Measurements from ENCODE around the gene DENND10. TPM values are rescaled to one million over a fixed set of nuclear protein-coding genes. Genes with fewer than 3 reads are reported as not detected.
"Not testable (repeated sequence)": the region's sequence is repeated elsewhere in the genome, so short reads cannot be mapped to it uniquely, and the experiment has no call there.

The DENND10 gene
- total RNA-seq, 6 experiments from 2014 or later = 24.0 to 46.4 (median 36.1) TPM

GRCh38 chr10:119136084-119136483 lies 32.2 kb downstream of the DENND10 start:
- Histone ChIP-seq H3K4me1 (peaks cover 0 to 28% (median 7%) of the 10 kb centered on the region in 4 donors), H3K9me3 (no peaks in the 10 kb centered on the region), H3K27me3 (no peaks in the 10 kb centered on the region), H3K4me3 (no peak overlapping the region), H3K36me3 (peaks cover 0 to 6% (median 0%) of the 10 kb centered on the region in 4 donors), H3K27ac (peak overlapping the region; percentile 12 to 84 (median 83))
- DNase-seq (no peak), ATAC-seq (no peak)
- no peak for TF ChIP-seq POLR2A (IDR thresholded peaks at IDR 0.05)
- intact Hi-C loops (cut with DNase I) = no loop called here
- 74% methylated on average over 7 of the region's 7 CpGs for WGBS (ENCODE audit: insufficient coverage, low coverage, low lambda C conversion rate, missing lambda C conversion rate)

DNA sequence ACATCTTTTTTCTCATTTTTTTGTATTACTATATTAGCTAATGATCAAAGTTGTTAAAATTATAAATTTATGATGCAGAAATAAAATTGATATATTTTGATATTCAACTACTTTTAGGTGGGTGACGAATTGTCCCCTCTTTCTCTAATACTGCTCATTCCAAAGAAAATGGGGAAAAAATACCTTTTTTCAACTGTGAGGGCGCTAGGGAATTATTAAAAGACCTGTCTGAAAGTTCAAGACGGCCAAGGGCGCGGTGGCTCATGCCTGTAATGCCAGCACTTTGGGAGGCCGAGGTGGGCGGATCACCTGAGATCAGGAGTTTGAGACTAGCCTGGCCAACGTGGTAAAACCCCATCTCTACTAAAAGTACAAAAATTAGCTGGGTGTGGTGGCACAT lies 34.0 kb downstream of the DENND10 start:
- H3K27ac ChIP-seq; H3K9me3 ChIP-seq; DNase-seq; intact Hi-C loops (cut with DNase I); ATAC-seq; H3K27me3 ChIP-seq; H3K36me3 ChIP-seq; H3K4me3 ChIP-seq: not testable (repeated sequence)
- H3K4me1 ChIP-seq = peaks cover 0 to 18% (median 7%) of the 10 kb centered on the region in 4 donors
- WGBS (ENCODE audit: insufficient coverage, low coverage, low lambda C conversion rate, missing lambda C conversion rate) = 80% methylated on average over 8 of the region's 8 CpGs

- Histone ChIP-seq H3K4me1 (peaks cover 0 to 18% (median 7%) of the 10 kb centered on the region in 4 donors), H3K36me3 (peaks cover 0 to 5% (median 0%) of the 10 kb centered on the region in 4 donors), H3K4me3 (no peak overlapping the region), H3K9me3 (no peaks in the 10 kb centered on the region), H3K27me3 (no peaks in the 10 kb centered on the region), H3K27ac (no peak overlapping the region)
- no peak for TF ChIP-seq POLR2A (IDR thresholded peaks at IDR 0.05)
- TF ChIP-seq, protein P1, sequence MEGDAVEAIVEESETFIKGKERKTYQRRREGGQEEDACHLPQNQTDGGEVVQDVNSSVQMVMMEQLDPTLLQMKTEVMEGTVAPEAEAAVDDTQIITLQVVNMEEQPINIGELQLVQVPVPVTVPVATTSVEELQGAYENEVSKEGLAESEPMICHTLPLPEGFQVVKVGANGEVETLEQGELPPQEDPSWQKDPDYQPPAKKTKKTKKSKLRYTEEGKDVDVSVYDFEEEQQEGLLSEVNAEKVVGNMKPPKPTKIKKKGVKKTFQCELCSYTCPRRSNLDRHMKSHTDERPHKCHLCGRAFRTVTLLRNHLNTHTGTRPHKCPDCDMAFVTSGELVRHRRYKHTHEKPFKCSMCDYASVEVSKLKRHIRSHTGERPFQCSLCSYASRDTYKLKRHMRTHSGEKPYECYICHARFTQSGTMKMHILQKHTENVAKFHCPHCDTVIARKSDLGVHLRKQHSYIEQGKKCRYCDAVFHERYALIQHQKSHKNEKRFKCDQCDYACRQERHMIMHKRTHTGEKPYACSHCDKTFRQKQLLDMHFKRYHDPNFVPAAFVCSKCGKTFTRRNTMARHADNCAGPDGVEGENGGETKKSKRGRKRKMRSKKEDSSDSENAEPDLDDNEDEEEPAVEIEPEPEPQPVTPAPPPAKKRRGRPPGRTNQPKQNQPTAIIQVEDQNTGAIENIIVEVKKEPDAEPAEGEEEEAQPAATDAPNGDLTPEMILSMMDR (IDR thresholded peaks at IDR 0.05) = no peak
- DNase-seq (peak in 1 of 3 donors; percentile 37), ATAC-seq (no peak)
- 79% methylated on average over 13 of the region's 16 CpGs for WGBS (ENCODE audit: insufficient coverage, low coverage, low lambda C conversion rate, missing lambda C conversion rate)
- intact Hi-C loops (cut with DNase I) = no loop called here
Measured at GRCh38 chr10:119138346-119139306, 34.7 kb downstream of the DENND10 start.

- no peaks in the 10 kb centered on the region for H3K27me3 ChIP-seq
- no peak overlapping the region for H3K27ac ChIP-seq
- TF ChIP-seq, protein P1 (IDR thresholded peaks at IDR 0.05) = peak; percentile 26 to 43 (median 36)
- no peak for TF ChIP-seq POLR2A (IDR thresholded peaks at IDR 0.05)
- 76% methylated on average over 9 of the region's 13 CpGs for WGBS (ENCODE audit: insufficient coverage, low coverage, low lambda C conversion rate, missing lambda C conversion rate)
- H3K4me3 ChIP-seq = no peak overlapping the region
- DNase-seq = peak in 2 of 3 donors; percentile 38 to 49
- peaks cover 0 to 5% (median 0%) of the 10 kb centered on the region in 4 donors for H3K36me3 ChIP-seq
- no peaks in the 10 kb centered on the region for H3K9me3 ChIP-seq
- intact Hi-C loops (cut with DNase I) = no loop called here
- peaks cover 0 to 15% (median 7%) of the 10 kb centered on the region in 4 donors for H3K4me1 ChIP-seq
- peak; percentile 55 to 76 (median 64) for ATAC-seq
Measured at GRCh38 chr10:119139464-119140067, 35.7 kb downstream of the DENND10 start.

DNA sequence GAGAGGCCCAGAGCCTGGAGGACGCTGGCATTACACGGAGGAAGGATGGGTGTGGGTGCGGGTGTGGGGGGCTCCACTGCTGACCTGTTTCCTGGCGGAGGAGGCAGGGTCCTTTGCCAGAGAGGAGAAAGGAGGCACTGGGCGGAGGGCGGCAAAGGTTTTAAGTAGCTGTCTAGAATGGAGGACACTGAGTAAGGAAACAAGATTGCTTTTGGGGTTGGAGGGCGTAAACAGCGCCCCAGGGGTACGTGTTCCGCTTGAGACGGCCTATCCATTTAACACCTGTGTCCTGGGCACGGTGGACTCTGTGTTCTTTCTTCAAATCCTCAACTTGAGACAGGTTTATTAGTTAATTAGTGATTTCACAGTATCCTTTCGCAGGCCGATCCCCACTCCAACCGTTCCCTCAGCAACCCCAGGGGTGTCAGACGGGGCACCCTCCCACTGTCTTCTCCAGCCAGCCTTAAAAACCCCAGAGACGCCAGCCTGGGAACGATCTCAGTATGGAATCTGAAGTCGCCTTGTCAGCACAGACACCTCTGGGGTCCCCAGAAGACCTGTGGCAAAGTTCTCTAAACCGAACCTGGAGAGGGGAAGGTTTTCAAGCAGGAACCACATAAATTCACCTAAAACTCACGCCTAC lies 36.8 kb downstream of the DENND10 start:
- no peak for TF ChIP-seq POLR2A (IDR thresholded peaks at IDR 0.05)
- TF ChIP-seq, protein P1 (IDR thresholded peaks at IDR 0.05) = no peak
- Histone ChIP-seq H3K4me3 (no peak overlapping the region), H3K27ac (no peak overlapping the region), H3K9me3 (no peaks in the 10 kb centered on the region), H3K4me1 (peaks cover 0 to 5% (median 2%) of the 10 kb centered on the region in 4 donors), H3K27me3 (no peaks in the 10 kb centered on the region), H3K36me3 (peaks cover 0 to 7% (median 0%) of the 10 kb centered on the region in 4 donors)
- ATAC-seq (no peak), DNase-seq (peak in 1 of 3 donors; percentile 40)
- WGBS (ENCODE audit: insufficient coverage, low coverage, low lambda C conversion rate, missing lambda C conversion rate) = 84% methylated on average over 15 of the region's 21 CpGs
- intact Hi-C loops (cut with DNase I) = no loop called here
